IMR-90 (cell line): ENCODE data around the gene SPAG8. TPM values are rescaled to one million over a fixed set of nuclear protein-coding genes. Genes with fewer than 3 reads are reported as not detected.

Experiments
- ATAC-seq: fragments of 200-7000 bp; cut with Tn5 transposase; 2 replicates; pipeline ENCODE4 v1.9.1; 2020; ENCODE audit warnings: low read depth, mild to moderate bottlenecking, moderate library complexity
- BruUV-seq: library from RNA; stranded (reverse); fragments of 400-500 nt; replicated peaks from 2 replicates; lab custom pipeline; 2021; lab: Mats Ljungman, UMichigan
- CTCF ChIA-PET: fragments of 300-600 bp; formaldehyde crosslinking; extraction: SDS; loops from one replicate; lab custom pipeline; 2021; ENCODE audit warnings: antibody characterized with exemption; lab: Yijun Ruan, JAX
- POLR2A ChIA-PET: fragments of 300-600 bp; sonication (Branson Sonifier 250); formaldehyde crosslinking; loops from one replicate; lab custom pipeline; 2022; ENCODE audit warnings: antibody characterized with exemption; ENCODE audit not compliant: unreplicated experiment; lab: Charles Lee
- DNase-seq: peaks from one replicate; pipeline ENCODE4 v3.0.0; 2013
- H2AFZ ChIP-seq: replicated peaks from 2 replicates; pipeline ENCODE3; 2013; ENCODE audit warnings: low read length, mild to moderate bottlenecking; ENCODE audit not compliant: poor library complexity
- H2AK5ac ChIP-seq: 2 replicates; pipeline ENCODE4 v1.6.1; 2013; ENCODE audit warnings: low read depth, low read length, inconsistent platforms
- H2AK9ac ChIP-seq: replicated peaks from 2 replicates; pipeline ENCODE3; 2013; ENCODE audit warnings: mild to moderate bottlenecking, low read depth, low read length, moderate library complexity; ENCODE audit not compliant: poor library complexity
- H2BK120ac ChIP-seq: 2 replicates; pipeline ENCODE4 v1.6.1; 2013; ENCODE audit warnings: low read depth, low read length, inconsistent platforms
- H2BK15ac ChIP-seq: 3 replicates; pipeline ENCODE4 v1.6.1; 2013; ENCODE audit warnings: low read depth, low read length, inconsistent platforms
- H2BK20ac ChIP-seq: 2 replicates; pipeline ENCODE4 v1.6.1; 2013; ENCODE audit warnings: low read depth, mild to moderate bottlenecking, inconsistent platforms, low read length, moderate library complexity
- H2BK5ac ChIP-seq: 2 replicates; pipeline ENCODE4 v1.6.1; 2013; ENCODE audit warnings: mild to moderate bottlenecking, low read depth, low read length, inconsistent platforms; ENCODE audit not compliant: poor library complexity, severe bottlenecking
- H3K14ac ChIP-seq: replicated peaks from 2 replicates; pipeline ENCODE4 v1.6.1; 2013; ENCODE audit warnings: low read depth, low read length, inconsistent platforms
- H3K18ac ChIP-seq: 2 replicates; pipeline ENCODE4 v1.6.1; 2013; ENCODE audit warnings: low read depth, low read length, control low read depth
- H3K23ac ChIP-seq: 2 replicates; pipeline ENCODE4 v1.6.1; 2013; ENCODE audit warnings: low read depth, low read length, inconsistent platforms
- H3K27ac ChIP-seq: 2 replicates; pipeline ENCODE4 v1.5.1; 2013; ENCODE audit warnings: mild to moderate bottlenecking, control low read depth, low read length; ENCODE audit not compliant: insufficient read depth
- H3K27me3 ChIP-seq: 2 replicates; pipeline ENCODE4 v1.6.1; 2013; ENCODE audit warnings: low read length; ENCODE audit not compliant: control insufficient read depth, insufficient read depth
- H3K36me3 ChIP-seq: 2 replicates; pipeline ENCODE4 v1.6.1; 2013; ENCODE audit warnings: low read length, mixed read lengths; ENCODE audit not compliant: control insufficient read depth, insufficient read depth
- H3K4ac ChIP-seq: 2 replicates; pipeline ENCODE4 v1.6.1; 2013; ENCODE audit warnings: low read depth, low read length, inconsistent platforms
- H3K4me1 ChIP-seq: 2 replicates; pipeline ENCODE4 v1.6.1; 2013; ENCODE audit warnings: low read length, mixed read lengths; ENCODE audit not compliant: control insufficient read depth, insufficient read depth
- H3K4me2 ChIP-seq: 2 replicates; pipeline ENCODE4 v1.6.1; 2013; ENCODE audit warnings: low read depth, mild to moderate bottlenecking, control low read depth, low read length, moderate library complexity
- H3K4me3 ChIP-seq: 2 replicates; pipeline ENCODE4 v1.5.1; 2013; ENCODE audit warnings: low read depth, mild to moderate bottlenecking, control low read depth, low read length, moderate library complexity; ENCODE audit not compliant: insufficient read depth
- H3K56ac ChIP-seq: 2 replicates; pipeline ENCODE4 v1.6.1; 2013; ENCODE audit warnings: low read length, inconsistent platforms; ENCODE audit not compliant: insufficient read depth; ENCODE audit errors: extremely low read depth
- H3K79me1 ChIP-seq, 2 experiments: 2 replicates each; pipeline ENCODE4 v1.6.1; 2013; ENCODE audit warnings: low read length in 2 of 2, inconsistent platforms in 1 of 2, low read depth in 1 of 2
- H3K9ac ChIP-seq: 2 replicates; pipeline ENCODE4 v1.6.1; 2013; ENCODE audit warnings: low read depth, low read length, control low read depth
- H3K9me1 ChIP-seq: 2 replicates; pipeline ENCODE4 v1.6.1; 2013; ENCODE audit warnings: low read length, inconsistent platforms; ENCODE audit not compliant: insufficient read depth
- H3K9me3 ChIP-seq: 2 replicates; pipeline ENCODE4 v1.6.1; 2013; ENCODE audit warnings: low read length; ENCODE audit not compliant: control insufficient read depth, insufficient read depth
- H4K20me1 ChIP-seq: 2 replicates; pipeline ENCODE4 v1.6.1; 2013; ENCODE audit warnings: low read length, inconsistent platforms; ENCODE audit not compliant: insufficient read depth
- H4K5ac ChIP-seq: 2 replicates; pipeline ENCODE4 v1.6.1; 2013; ENCODE audit warnings: mild to moderate bottlenecking, low read depth, low read length, control low read depth
- H4K8ac ChIP-seq, 2 experiments: 2 replicates each; pipeline ENCODE4 v1.6.1; 2013; ENCODE audit warnings: low read depth in 2 of 2, low read length in 2 of 2, control low read depth in 1 of 2, inconsistent platforms in 1 of 2
- H4K91ac ChIP-seq: 2 replicates; pipeline ENCODE4 v1.6.1; 2013; ENCODE audit warnings: low read depth, low read length, inconsistent platforms; ENCODE audit not compliant: insufficient read depth
- BHLHE40 ChIP-seq: fragments of 150-350 bp; IDR thresholded peaks from 2 replicates; pipeline ENCODE4 v1.6.1; 2016; ENCODE audit warnings: mild to moderate bottlenecking, low read depth, low read length
- CEBPB ChIP-seq: IDR thresholded peaks from 2 replicates; pipeline ENCODE4 v1.6.1; 2012; ENCODE audit warnings: low read depth, low read length, improper control_type of control experiment
- CHD1 ChIP-seq: IDR thresholded peaks from 2 replicates; pipeline ENCODE4 v1.6.1; 2012; ENCODE audit warnings: low read depth, low read length, improper control_type of control experiment
- ELK1 ChIP-seq: fragments of 150-350 bp; IDR thresholded peaks from 2 replicates; pipeline ENCODE4 v1.6.1; 2016; ENCODE audit warnings: low read depth, mild to moderate bottlenecking, low read length, moderate library complexity, borderline replicate concordance
- MAFK ChIP-seq: IDR thresholded peaks from 2 replicates; pipeline ENCODE4 v1.6.1; 2012; ENCODE audit warnings: low read depth, low read length, improper control_type of control experiment
- MAZ ChIP-seq: IDR thresholded peaks from 2 replicates; pipeline ENCODE4 v1.6.1; 2012; ENCODE audit warnings: low read depth, mild to moderate bottlenecking, low read length, improper control_type of control experiment, moderate library complexity, borderline replicate concordance
- MXI1 ChIP-seq: IDR thresholded peaks from 2 replicates; pipeline ENCODE4 v1.6.1; 2012; ENCODE audit warnings: low read depth, mild to moderate bottlenecking, low read length, moderate library complexity, borderline replicate concordance
- NFE2L2 ChIP-seq: fragments of 150-350 bp; IDR thresholded peaks from 2 replicates; pipeline ENCODE4 v1.6.1; 2016; ENCODE audit warnings: low read depth, mild to moderate bottlenecking, low read length
- RFX5 ChIP-seq: IDR thresholded peaks from 2 replicates; pipeline ENCODE4 v1.8.0; 2012; ENCODE audit warnings: low read depth, mild to moderate bottlenecking, low read length, moderate library complexity
- WGBS, 2 experiments: methylation state at CpG; one replicate each; pipeline versions ENCODE4 v1.1.5 to v1.1.7; 2013; ENCODE audit warnings: missing lambda C conversion rate in 2 of 2; ENCODE audit not compliant: insufficient read length in 1 of 2; ENCODE audit errors: extremely low coverage in 2 of 2; 5-methylcytosine and 5-hydroxymethylcytosine counted together
- dilution Hi-C: fragments of 300-500 bp; cut with HindIII; formaldehyde crosslinking; loops from one replicate; pipeline ENCODE4 v1.14.3; 2018; ENCODE audit warnings: low sequenced_read_pairs; ENCODE audit not compliant: unreplicated experiment
- in situ Hi-C: fragments of 300-500 bp; cut with MboI; formaldehyde crosslinking; loops from 3 replicates; pipeline ENCODE4 v1.14.3; 2019; ENCODE audit warnings: low sequenced_read_pairs, inconsistent platforms, mixed read lengths
- intact Hi-C: fragments of 100-400 bp; cut with micrococcal nuclease; formaldehyde crosslinking; loops from 2 replicates; pipeline ENCODE4 v1.10.0; 2022
- polyA plus RNA-seq, 3 experiments: library from polyadenylated mRNA; depleted of rRNA; stranded (reverse); fragments of >200 nt; gene quantifications; 2 replicates each; pipeline ENCODE4 v1.2.3, GENCODE V29; 2012; ENCODE audit warnings: low replicate concordance in 1 of 3
- total RNA-seq: library from RNA; depleted of rRNA; stranded (reverse); fragments of >200 nt; gene quantifications from 2 replicates; pipeline ENCODE4 v1.2.3, GENCODE V29; 2012

SPAG8 gene
- total and polyA plus RNA-seq, 2 of the 4 experiments (the other 2 are of a cell fraction): 0.72 to 0.84 TPM

GRCh38 chr9:35845824-35846771, 34.0 kb upstream of the SPAG8 start:
- H4K20me1 ChIP-seq: peaks cover 9% of the 10 kb centered on the region; the same call in 1 of the 2 replicates

More at GRCh38 chr9:35845824-35846771, 34.0 kb upstream of the SPAG8 start:
- TF ChIP-seq RFX5 (no peak), NFE2L2 (no peak), MAZ (no peak), ELK1 (no peak), MXI1 (no peak), CEBPB (no peak), MAFK (no peak), CHD1 (no peak), BHLHE40 (no peak)
- peak overlapping the region; percentile 44 for H3K14ac ChIP-seq
- in situ Hi-C loops (no loop called here), dilution Hi-C loops (no loop called here), intact Hi-C loops (loop anchor here (2.0 kb wide), 1 partner anchor 17 kb away; the partner anchor contains the start of genes FAM221B and TMEM8B)
- H4K91ac ChIP-seq: peak overlapping the region; percentile 11; the same call in 1 of the 2 replicates
- H3K79me1 ChIP-seq: peaks cover 4 to 6% of the 10 kb centered on the region in 2 experiments; a peak in 1 of 4 replicates
- H3K27ac ChIP-seq: no peak overlapping the region
- peaks cover 20% of the 10 kb centered on the region for H3K4me1 ChIP-seq
- no peak overlapping the region for H4K5ac ChIP-seq
- no peak overlapping the region for H2BK120ac ChIP-seq
- peak overlapping the region; percentile 90 for H2AK5ac ChIP-seq
- 78% methylated on average over 34 of the region's 53 CpGs; no CpG with 5 or more reads in 1 of the 2 experiments for WGBS, 2 experiments
- H3K4ac ChIP-seq: peak overlapping the region; percentile 53; the same call in 1 of the 2 replicates
- BruUV-seq: no TSS peak
- peaks cover 9% of the 10 kb centered on the region for H3K36me3 ChIP-seq
- ATAC-seq (no peak), DNase-seq (no peak)
- POLR2A ChIA-PET: no interaction called here
- no peak overlapping the region for H3K56ac ChIP-seq
- H3K18ac ChIP-seq: no peak overlapping the region
- peak overlapping the region; percentile 86; the same call in 1 of the 3 replicates for H2BK15ac ChIP-seq
- peak overlapping the region; percentile 12 to 58; a peak in 1 of 4 replicates for H4K8ac ChIP-seq
- H2BK20ac ChIP-seq: peak overlapping the region; percentile 19; the same call in 1 of the 2 replicates
- H2AK9ac ChIP-seq: peak overlapping the region; percentile 17
- H3K23ac ChIP-seq: peak overlapping the region; percentile 43; the same call in 1 of the 2 replicates
- H3K27me3 ChIP-seq: no peaks in the 10 kb centered on the region
- H2BK5ac ChIP-seq: peak overlapping the region; percentile 32
- H3K9ac ChIP-seq: no peak overlapping the region
- CTCF ChIA-PET: interaction anchor here (2.3 kb wide), 1 partner anchor 36 kb away, joined by 6 read pairs; no protein-coding TSS in a partner anchor
- no peak overlapping the region for H3K4me3 ChIP-seq
- peaks cover 23% of the 10 kb centered on the region for H3K9me1 ChIP-seq
- H2AFZ ChIP-seq: no peak overlapping the region
- no peaks in the 10 kb centered on the region for H3K9me3 ChIP-seq
- no peak overlapping the region for H3K4me2 ChIP-seq
